GM21515 (cell line): ENCODE results near the gene DCUN1D1.

ENCODE experiments used
- ATAC-seq: cut with Tn5 transposase; IDR thresholded peaks from one replicate; pipeline ENCODE4 v1.9.1; 2021; ENCODE audit not compliant: unreplicated experiment

Gene DCUN1D1

GRCh38 chr3:182973047-182973446, 7.3 kb downstream of the DCUN1D1 start:
- ATAC-seq, result no peak

GRCh38 chr3:182972387-182972786, 8.0 kb downstream of the DCUN1D1 start:
- no peak for ATAC-seq

DNA sequence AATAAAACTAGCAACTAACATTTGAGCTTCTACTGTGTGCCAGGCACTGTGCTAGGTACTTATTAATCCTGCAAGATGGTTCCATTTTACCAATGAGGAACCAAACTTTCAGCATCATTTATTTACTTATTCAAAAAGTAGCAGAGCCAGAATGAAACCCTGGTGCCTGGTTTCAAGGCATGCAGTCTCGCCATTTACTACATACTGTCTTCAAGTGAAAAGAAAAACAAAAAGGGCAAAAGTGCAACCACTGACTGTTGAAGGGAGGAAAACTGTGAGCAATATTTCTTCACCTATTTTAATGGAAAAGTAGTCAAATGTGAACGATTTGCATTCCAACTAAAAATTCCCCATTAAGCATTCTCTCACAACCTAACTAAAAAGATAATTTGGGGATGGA, 8.7 kb downstream of the DCUN1D1 start:
- ATAC-seq, result no peak

DNA sequence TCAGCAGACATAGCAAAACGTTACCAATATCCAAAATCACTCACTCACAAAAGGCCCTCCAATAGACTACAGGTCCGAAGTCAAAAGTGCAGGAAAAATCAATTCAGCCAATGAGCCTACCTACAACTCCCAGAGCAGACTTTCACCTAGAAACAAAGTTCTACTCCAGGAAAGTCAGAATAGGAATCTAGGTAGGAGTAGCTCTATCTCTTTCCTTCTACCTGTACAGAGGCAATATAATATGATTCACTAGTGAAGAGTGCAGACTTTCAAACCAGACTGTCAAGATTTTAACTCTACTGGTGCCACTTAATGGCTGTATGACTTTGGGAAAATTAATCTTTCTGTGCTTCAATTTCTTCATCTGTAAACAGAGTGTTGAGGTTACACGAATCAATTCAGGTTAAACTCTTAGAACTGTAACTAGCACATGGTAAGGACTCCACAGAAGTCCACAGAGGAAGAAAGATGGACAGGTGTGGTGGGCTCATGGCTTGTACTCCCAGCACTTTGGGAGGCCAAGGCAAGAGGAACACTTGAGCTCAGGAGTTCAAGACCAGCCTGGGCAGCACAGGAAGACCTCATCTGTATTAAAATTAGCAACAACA, 9.4 kb downstream of the DCUN1D1 start:
- no peak for ATAC-seq

DNA sequence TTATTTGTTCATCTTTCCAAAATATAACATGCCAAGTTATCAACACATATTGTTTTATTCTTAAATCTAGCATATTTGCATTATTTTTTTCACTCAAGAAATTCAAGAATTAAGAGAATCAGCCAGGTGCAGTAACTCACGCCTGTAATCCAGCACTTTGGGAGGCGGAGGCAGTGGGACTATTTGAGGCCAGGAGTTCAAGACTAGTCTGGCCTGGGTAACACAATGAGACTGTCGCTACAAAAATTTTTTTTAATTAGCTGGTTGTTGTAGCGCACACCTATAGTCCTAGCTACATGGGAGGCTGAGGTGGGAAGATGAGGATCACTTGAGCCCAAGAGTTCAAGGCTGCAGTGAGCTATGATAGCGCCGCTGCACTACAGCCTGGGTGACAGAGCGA, 10.5 kb downstream of the DCUN1D1 start:
- ATAC-seq, result no peak

DNA sequence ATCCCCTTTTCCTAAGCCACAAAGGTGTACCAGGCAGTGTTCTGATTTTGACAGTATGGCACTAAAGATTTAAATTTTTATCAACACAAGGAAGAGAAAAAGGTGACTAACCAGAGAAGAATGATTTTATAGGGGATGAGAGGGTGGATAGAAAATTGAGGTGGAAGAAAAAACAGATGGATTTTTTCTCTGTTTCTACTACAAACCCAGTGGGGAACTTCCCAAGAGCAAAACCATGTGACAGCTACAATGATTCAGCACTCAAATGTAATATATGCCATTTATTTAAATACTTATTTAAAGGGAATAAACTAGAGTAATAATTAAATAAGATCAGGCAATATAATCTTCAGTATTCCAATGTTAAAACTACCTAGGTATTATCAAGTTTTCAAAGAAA, 11.1 kb downstream of the DCUN1D1 start:
- ATAC-seq, result no peak

DNA sequence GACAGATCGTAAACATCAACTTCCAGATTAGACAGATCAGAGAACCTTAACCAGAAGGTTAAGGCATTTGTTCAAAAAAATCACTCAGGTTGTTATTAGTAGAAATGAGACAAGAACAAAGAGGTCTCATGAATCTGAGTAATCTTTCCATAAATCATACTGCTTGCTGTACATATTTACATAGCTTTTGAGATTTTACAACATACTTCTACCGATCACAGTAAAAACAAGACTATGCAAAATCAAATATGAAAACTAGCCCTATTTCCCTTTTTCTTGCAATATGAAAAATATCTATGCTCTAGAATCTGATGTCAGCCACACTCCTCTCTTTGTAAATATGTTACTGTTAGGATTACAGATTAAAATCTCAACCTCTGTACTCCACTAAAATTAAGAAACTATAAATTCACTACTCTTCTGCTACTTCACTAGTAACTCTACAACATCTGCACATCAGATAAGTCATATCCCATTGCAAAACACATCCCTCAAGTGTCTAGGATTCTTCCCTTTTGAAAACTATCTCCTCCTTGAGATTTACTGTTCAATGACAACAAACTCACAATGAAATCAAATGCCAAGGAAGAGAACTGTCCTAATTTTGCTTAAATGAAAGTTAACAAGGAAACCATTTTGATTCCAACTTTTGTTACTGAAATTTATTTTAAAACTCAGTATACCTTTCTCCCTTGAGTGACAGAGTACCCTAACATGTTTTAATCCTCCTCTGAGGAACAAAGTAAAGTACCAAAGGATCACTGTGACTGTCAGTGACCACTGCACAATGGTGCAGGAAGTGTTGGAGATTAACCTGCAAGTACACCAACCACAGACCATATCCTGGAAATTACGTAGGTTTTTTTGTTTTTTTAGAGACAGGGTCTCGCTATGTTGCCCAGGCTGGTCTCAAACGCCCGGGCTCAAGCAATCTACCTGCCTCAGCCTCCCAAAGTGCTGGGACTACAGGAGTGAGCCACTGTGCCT, 12.8 kb downstream of the DCUN1D1 start:
- ATAC-seq, result peak; percentile 49

- no peak for ATAC-seq
These were observed 14.4 kb downstream of the DCUN1D1 start for GRCh38 chr3:182965861-182966366.

GRCh38 chr3:182964179-182964578, 16.2 kb downstream of the DCUN1D1 start:
- ATAC-seq, result no peak

DNA sequence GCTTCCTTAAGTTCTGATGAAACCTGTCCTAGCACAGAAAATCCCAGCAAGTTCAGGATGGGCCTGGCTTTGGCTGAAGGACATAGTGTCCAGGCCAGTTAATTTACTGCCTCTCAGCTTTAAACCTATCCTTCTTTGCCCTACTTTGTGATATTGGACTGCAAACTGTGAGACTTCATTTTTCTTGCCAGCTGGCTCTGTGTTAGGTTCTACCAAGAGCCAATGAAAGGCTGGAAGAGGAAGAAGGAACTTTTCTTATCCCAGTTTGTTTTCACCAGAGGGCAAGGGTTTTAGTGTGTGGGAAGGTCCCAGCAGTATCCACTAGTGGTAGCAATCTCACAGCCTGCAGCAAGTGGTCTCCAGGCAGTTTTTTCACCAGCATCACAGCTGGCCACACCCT, 18.2 kb downstream of the DCUN1D1 start:
- no peak for ATAC-seq

GRCh38 chr3:182959474-182960350, 20.6 kb downstream of the DCUN1D1 start:
- no peak for ATAC-seq

DNA sequence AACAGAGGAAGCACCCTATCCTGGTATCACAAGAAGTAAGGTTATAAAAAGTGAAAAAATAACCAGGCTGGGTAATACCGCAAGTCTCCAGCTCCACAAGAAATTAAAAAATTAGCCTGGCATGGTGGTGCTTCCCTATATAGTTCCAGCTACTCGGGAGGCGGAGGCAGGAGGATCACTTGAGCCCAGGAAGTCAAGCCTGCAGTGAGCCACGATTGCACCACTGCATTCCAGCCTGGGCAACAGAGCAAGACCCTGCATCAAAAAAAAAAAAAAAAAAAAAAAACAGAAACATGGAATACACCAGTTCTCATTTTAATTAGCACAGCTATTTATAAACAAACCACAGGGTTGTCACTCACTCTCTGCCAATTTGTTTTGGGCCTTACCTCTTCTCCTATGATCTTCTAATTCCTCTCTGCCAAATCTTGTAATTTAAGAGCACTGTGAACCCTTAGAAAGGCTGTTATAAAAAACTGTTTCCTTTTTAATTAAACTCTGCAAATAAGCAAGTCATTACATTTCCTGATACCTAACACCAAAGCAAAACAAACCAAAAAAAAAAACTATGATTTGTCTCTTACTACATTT, 22.6 kb downstream of the DCUN1D1 start:
- no peak for ATAC-seq

DNA sequence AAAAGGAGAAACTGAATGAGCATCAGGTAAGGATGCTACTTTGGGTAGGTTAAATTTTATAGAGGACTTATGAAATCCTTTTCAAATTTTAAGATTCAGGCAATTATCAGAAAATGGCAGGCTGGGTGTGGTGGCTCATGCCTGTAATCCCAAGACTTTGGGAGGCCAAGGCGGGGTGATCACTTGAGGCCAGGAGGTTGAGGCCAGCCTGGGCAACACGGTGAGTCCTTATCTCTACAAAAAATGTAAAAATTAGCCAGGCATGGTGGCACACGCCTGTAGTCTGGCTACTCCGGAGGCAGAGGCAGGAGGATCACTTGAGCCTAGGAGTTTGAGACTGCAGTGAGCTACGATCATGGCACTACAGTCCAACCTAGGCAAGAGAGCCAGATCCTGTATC, 23.1 kb downstream of the DCUN1D1 start:
- ATAC-seq, result no peak

DNA sequence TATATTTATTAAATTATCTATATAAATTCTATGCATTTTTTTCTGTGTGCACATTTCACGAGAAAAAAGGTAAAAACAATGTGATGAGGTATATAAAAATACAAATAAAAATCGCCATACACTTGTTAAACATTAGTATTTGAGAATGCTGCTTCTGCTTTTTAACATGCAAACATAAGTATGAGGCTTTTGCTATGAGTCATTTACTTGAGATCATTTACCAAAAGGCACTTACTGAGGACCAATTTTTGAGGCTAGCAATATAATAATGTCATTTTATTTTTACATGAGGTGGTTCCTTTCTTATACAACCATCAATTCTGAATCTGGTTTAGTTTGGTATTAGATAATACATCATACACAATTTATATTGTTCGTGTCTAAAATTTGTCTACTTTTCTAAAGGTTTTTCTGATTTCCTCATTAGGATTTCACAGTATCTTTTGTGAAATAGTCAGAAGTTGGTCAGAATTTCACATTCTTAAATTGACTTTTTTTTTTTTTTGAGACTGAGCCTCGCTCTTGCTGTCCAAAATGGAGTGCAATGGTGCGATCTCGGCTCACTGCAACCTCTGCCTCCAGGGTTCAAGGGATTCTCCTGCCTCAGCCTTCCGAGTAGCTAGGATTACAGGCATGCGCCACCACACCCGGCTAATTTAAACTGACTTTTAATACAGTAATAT, 25.6 kb downstream of the DCUN1D1 start:
- ATAC-seq, result peak; percentile 81

GRCh38 chr3:182949688-182950087, 30.6 kb downstream of the DCUN1D1 start:
- no peak for ATAC-seq

GRCh38 chr3:182948305-182948704, 32.0 kb downstream of the DCUN1D1 start:
- ATAC-seq, result no peak

DNA sequence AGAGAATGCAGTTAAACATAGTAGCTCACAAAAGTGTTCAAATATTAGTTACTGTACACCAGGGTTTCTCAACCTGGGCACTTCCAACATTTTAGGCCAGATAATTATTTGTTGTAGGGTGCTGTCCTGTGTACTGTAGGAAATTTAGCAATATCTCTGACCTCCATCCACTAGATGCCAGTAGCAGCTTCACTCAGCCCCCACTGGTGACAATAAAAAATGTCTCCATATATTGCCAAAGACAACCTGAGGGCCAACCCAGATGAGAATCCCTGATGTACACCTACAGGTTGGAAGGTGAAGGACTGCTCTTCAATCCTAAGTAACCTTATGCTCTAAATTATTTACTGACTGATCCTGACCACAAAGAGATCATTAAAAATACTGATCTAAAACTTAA, 32.5 kb downstream of the DCUN1D1 start:
- ATAC-seq, result no peak

DNA sequence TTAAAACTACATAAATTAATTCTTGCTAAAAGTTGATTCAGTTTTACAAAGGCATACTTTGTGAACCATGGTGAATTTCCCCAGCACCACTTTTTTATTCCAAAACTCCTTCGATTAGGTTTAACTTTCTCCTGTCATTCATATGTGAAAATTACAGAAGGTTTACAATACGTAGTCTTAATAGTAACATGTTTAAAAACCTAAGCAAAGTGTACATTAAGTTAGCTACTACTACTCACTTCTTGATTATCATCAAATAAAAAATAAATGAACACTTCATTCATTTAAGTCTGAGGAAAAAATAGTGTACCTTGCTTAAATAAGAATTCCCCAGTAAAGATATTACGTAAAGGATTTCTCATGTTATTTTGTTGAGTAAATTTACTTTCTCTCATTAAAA, 38.6 kb downstream of the DCUN1D1 start:
- no peak for ATAC-seq

- no peak for ATAC-seq
These were observed 40.0 kb downstream of the DCUN1D1 start for GRCh38 chr3:182940266-182940808.
